Measurements from ENCODE around the gene ATP6V0E1. TPM values are rescaled to one million over a fixed set of nuclear protein-coding genes. Genes with fewer than 3 reads are reported as not detected.

The ATP6V0E1 gene
- total and polyA plus RNA-seq, 2 of the 4 experiments (the other 2 are of a cell fraction): 258 to 277 TPM

DNA sequence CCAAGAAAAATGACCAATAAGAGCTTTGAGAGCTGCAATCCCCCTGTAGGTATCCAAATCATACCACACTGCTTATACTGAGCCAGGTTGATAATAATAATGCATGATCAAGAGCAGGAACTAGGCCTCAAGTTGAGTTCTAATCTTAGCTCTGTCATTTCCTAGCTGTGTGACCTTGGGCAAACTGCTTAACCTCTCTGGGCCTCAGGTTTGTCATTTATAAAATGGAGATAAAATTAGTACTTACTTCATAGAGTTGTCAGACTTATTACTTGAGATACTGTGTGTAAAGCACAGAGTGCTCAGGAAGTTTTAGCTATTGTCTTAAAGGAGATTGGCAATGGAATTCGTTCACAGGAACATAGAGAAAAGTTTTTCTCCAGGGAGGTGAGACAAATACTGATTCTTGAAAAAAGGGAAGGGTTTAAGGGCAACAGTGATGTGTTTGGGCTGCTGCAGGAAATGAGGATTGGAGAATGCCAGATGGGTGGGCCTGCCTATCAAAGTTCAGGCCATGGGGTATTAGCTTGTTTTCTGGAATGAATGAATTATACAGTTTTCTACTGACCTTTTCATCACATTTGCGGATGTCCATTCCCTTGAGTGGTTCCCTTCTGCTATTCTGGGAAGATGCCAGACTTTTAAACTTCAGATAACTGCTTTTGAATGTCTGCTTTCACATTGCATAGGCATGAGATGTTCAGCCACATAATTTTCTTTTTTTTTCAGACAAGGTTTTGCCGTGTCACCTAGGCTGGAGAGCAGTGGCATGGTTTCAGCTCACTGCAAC lies 10.2 kb upstream of the ATP6V0E1 start (continued):
- TF ChIP-seq NFE2L2 (IDR thresholded peaks at IDR 0.05; ENCODE audit: low read depth, low read length): peak; percentile 39; the same call in 1 of the 2 replicates
- no peak for TF ChIP-seq RAD21 (IDR thresholded peaks at IDR 0.05; ENCODE audit: low read length)

DNA sequence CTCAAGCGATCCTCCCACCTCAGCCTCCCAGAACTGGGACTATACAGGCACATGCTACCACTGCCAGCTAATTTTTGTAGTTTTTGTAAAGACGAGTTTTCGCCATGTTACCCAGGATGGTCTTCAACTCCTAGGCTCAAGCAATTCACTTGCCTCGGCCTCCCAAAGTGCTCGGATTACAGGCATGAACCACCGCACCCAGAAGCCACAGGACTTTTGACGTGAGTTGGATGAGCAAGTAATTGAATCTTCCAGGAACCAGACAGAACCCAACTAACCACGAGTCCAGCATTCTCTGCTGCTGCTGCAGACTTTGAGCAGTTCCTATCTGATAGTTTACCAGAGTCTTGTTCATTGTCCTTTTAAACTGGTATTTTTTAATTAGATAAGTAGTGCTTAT lies 9.6 kb upstream of the ATP6V0E1 start:
- TF ChIP-seq RFX5 (IDR thresholded peaks at IDR 0.05; ENCODE audit: low read depth, low read length): no peak
- no peak for TF ChIP-seq BHLHE40 (IDR thresholded peaks at IDR 0.05; ENCODE audit: low read depth, low read length)
- TF ChIP-seq CHD1 (IDR thresholded peaks at IDR 0.05; ENCODE audit: low read depth, low read length): no peak
- no peak for TF ChIP-seq MAFK (IDR thresholded peaks at IDR 0.05; ENCODE audit: low read depth, low read length)
- TF ChIP-seq FOS (IDR thresholded peaks at IDR 0.05; ENCODE audit: low read depth, low read length): no peak
- TF ChIP-seq, protein P1, sequence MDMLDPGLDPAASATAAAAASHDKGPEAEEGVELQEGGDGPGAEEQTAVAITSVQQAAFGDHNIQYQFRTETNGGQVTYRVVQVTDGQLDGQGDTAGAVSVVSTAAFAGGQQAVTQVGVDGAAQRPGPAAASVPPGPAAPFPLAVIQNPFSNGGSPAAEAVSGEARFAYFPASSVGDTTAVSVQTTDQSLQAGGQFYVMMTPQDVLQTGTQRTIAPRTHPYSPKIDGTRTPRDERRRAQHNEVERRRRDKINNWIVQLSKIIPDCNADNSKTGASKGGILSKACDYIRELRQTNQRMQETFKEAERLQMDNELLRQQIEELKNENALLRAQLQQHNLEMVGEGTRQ (IDR thresholded peaks at IDR 0.05; ENCODE audit: low read depth, low read length): no peak
- TF ChIP-seq MXI1 (IDR thresholded peaks at IDR 0.05; ENCODE audit: borderline replicate concordance, low read depth, low read length): no peak
- no peak for TF ChIP-seq RAD21 (IDR thresholded peaks at IDR 0.05; ENCODE audit: low read length)
- no peak for TF ChIP-seq POLR2A (IDR thresholded peaks at IDR 0.05; ENCODE audit: low read depth, low read length)
- Histone ChIP-seq H3K4ac (ENCODE audit: low read depth, low read length) (peak overlapping the region; percentile 43), H3K9me3 (ENCODE audit: control insufficient read depth, insufficient read depth, low read length) (no peaks in the 10 kb centered on the region), H2AK5ac (ENCODE audit: low read depth, low read length) (no peak overlapping the region), H3K79me1 (ENCODE audit: low read depth in 1 of 2, low read length in 2 of 2) (no peaks in the 10 kb centered on the region), H3K4me2 (ENCODE audit: low read depth, low read length) (no peak overlapping the region), H3K36me3 (ENCODE audit: control insufficient read depth, insufficient read depth, low read length) (peaks cover 6% of the 10 kb centered on the region; the same call in 1 of the 2 replicates), H3K23ac (ENCODE audit: low read depth, low read length) (no peak overlapping the region), H2AFZ (replicated peaks; ENCODE audit: low read length, poor library complexity) (peak overlapping the region; percentile 19), H3K27me3 (ENCODE audit: control insufficient read depth, insufficient read depth, low read length) (no peaks in the 10 kb centered on the region), H4K5ac (ENCODE audit: low read depth, low read length) (no peak overlapping the region), H4K20me1 (ENCODE audit: insufficient read depth, low read length) (no peaks in the 10 kb centered on the region), H2BK20ac (ENCODE audit: low read depth, low read length) (peak overlapping the region; percentile 3; the same call in 1 of the 2 replicates), H3K9me1 (ENCODE audit: insufficient read depth, low read length) (no peaks in the 10 kb centered on the region; the same call in 1 of the 2 replicates), H3K27ac (ENCODE audit: insufficient read depth, low read length) (no peak overlapping the region), H2BK5ac (ENCODE audit: low read depth, low read length, poor library complexity, severe bottlenecking) (peak overlapping the region; percentile 4), H3K18ac (ENCODE audit: low read depth, low read length) (no peak overlapping the region), H2BK15ac (ENCODE audit: low read depth, low read length) (no peak overlapping the region), H4K91ac (ENCODE audit: insufficient read depth, low read depth, low read length) (no peak overlapping the region), H2AK9ac (replicated peaks; ENCODE audit: low read depth, low read length, poor library complexity) (no peak overlapping the region), H2BK120ac (ENCODE audit: low read depth, low read length) (peak overlapping the region; percentile 33), H3K4me3 (ENCODE audit: insufficient read depth, low read depth, low read length) (no peak overlapping the region), H3K56ac (ENCODE audit: extremely low read depth, insufficient read depth, low read length) (no peak overlapping the region), H3K14ac (replicated peaks; ENCODE audit: low read depth, low read length) (no peak overlapping the region), H4K8ac (ENCODE audit: low read depth in 2 of 2, low read length in 2 of 2) (peak overlapping the region in 1 of 2 experiments; percentile 44; a peak in 2 of 4 replicates), H3K4me1 (ENCODE audit: control insufficient read depth, insufficient read depth, low read length) (peaks cover 1% of the 10 kb centered on the region; the same call in 1 of the 2 replicates), H3K9ac (ENCODE audit: low read depth, low read length) (no peak overlapping the region)
- WGBS, 2 experiments (ENCODE audit: extremely low coverage in 2 of 2, insufficient read length in 1 of 2): 87% methylated on average over 3 of the region's 8 CpGs; no CpG with 5 or more reads in 1 of the 2 experiments
- POLR2A ChIA-PET (ENCODE audit: unreplicated experiment): no interaction called here
- DNase-seq: peak; percentile 55
- dilution Hi-C loops (cut with HindIII; ENCODE audit: low sequenced_read_pairs, unreplicated experiment) (no loop called here), in situ Hi-C loops (cut with MboI; ENCODE audit: low sequenced_read_pairs) (no loop called here), intact Hi-C loops (cut with micrococcal nuclease) (no loop called here)
- ATAC-seq (ENCODE audit: low read depth): no peak
- CTCF ChIA-PET: interaction anchor here (1.3 kb wide), 1 partner anchor 192 kb away, joined by 3 read pairs; no protein-coding TSS in a partner anchor
- no TSS peak for BruUV-seq (replicated peaks)
